HG02973 (cell line): ENCODE data around the gene IQCK.

ENCODE experiments used
- ATAC-seq: cut with Tn5 transposase; IDR thresholded peaks from one replicate; pipeline ENCODE4 v1.9.1; 2021; ENCODE audit warnings: moderate library complexity; ENCODE audit not compliant: unreplicated experiment

IQCK gene

GRCh38 chr16:19879241-19879792 is 161.2 kb downstream of the IQCK start:
- no peak for ATAC-seq

DNA sequence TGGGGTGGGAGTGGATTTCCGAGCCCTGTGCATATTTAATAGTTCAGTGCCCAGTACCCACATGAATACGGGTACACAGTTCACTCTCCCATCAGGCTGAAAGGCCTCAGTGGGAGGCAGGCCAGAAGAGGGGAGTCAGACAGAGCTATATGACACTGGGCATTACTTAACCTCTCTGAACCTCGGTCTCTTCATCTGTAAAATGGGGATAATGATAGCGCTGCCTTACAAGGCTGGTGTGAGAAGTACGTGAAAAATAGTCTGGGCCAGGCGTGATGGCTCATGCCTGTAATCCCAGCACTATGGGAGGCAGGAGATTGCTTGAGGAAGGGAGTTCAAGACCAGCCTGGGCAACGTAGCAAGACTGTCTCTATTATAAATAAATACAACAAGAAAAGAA is 163.0 kb downstream of the IQCK start:
- ATAC-seq = no peak

- no peak for ATAC-seq
These were observed 163.7 kb downstream of the IQCK start for GRCh38 chr16:19881783-19882182.

DNA sequence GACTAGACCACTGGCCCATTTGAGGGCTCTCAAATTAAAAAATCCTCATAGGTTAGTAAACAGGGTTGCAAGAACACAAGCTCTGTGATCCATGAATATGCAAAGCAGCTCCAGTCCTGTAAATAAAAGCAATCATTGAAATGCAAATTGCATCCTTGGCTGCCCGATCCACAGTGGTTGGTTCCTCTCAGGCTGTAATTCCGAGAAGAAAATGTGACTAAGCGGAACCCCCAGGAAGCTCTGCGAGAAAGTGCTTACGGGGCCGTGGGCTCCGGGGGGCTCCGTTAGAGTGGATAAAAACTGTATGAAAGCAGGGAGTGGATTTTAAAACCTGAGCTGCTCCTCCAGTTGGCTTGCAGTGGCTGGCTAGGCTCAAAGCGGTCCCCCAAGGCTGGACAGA is 164.1 kb downstream of the IQCK start:
- no peak for ATAC-seq

GRCh38 chr16:19882646-19883045 is 164.6 kb downstream of the IQCK start:
- no peak for ATAC-seq

DNA sequence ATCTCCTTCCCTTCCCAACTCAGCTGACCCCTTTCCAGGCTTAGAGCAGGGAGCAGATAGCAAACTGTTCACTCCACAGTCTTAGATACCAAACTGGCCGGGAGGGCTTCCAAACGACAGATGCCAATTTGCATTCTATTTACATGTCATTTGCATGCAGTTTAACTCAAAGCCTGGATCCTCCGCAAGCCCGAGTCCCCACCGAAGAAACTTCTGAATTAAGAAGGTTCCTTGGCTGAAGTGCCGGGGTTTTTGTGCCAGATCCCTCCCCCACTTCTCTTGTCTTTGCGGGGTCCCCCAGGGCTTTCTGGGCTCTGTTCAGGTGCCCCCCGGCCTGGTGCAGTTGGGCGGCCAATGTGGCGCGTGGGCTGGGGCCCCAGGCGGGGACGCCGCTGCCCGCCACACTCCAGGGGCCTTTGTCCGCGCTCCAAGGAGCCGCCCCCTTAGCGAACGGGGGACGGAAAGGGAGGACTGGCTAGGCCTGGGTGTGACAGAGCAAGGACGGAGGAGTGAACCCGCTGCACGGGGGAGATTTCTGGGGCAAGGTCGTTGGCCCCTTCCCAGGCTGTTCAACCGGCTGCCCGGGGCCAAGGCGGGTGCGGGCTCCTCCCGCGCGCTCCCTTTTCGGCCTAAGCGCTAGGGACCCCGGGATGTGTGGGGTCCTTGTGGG is 165.4 kb downstream of the IQCK start:
- ATAC-seq = no peak

- no peak for ATAC-seq
These were observed 166.0 kb downstream of the IQCK start for GRCh38 chr16:19883966-19884485.

- ATAC-seq = no peak
These were observed 166.8 kb downstream of the IQCK start, which contains the start of gene GPRC5B for GRCh38 chr16:19884611-19885450. Gene GPRC5B (minus strand): TSS chr16:19884848. CDS start chr16:19872845, 12,003 bp downstream.

DNA sequence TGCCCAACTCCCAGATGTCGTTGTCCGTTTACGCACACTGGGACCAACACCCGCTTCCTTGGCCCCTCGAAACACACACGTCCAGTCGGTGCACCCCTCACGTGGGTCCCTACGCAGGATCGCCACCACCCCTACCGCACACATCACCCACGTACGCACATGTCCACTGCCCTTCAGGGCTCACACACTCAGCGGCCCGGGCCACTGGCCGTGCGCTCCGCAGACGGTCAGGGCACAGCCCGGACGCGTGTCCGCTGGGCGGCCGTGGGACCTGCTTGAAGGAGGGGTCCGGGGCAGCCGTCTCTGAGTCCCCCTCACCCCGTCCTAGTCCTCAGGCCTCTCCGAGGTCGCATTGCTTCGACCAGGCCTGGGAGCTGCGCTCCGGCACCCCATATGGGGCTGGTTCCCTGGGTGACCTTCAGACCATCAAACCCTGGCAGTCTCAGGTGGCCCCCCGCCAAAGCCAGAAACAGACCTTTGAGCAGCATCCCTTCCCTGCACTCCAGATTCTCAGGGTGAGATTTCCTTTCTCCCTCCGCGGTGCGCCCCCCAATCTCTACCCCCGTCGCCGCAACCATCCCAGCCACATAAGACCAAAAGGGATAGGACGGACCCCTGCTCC is 167.5 kb downstream of the IQCK start:
- no peak for ATAC-seq

DNA sequence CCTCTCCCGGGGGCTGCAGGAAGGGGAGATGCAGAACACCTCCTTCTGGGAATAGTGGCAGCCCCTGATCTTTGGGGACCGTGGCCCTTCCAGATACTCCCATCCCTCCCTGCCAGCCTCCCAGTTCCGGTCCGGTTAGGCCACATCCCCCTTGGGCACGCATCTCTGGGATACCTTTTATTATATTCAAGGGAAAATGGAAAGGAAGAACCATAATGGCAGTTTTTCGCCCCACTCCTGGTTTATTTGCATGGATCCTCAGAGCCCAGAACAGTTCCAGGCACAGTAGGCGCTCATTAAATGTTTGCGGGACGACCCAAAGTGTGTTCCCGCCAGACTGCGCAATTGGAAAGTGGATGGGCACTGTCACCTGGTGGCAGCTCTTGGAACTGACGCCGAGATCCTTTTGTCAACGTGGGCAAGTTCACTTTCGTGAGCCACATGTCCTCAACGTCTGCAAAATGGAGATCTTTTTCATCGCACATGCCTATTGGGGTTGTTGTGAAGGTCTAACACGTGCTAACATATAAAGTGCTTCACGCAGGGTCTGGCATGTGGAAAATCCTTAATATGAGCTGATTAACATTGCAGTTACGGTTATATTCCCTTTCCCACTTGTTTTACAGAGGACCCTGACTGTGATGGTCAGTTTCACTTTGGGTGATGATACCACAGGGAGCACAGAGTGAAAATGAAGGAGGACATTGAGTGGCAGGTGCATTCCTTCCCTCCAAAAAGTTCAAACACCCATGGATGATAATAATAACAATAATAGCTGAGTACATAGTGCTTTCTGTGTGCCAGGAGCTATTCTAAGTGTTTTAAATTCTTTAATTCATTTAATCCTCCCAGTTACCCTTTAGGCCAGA is 168.2 kb downstream of the IQCK start:
- peak; percentile 68 for ATAC-seq

GRCh38 chr16:19888834-19889233 is 170.8 kb downstream of the IQCK start:
- ATAC-seq = no peak

DNA sequence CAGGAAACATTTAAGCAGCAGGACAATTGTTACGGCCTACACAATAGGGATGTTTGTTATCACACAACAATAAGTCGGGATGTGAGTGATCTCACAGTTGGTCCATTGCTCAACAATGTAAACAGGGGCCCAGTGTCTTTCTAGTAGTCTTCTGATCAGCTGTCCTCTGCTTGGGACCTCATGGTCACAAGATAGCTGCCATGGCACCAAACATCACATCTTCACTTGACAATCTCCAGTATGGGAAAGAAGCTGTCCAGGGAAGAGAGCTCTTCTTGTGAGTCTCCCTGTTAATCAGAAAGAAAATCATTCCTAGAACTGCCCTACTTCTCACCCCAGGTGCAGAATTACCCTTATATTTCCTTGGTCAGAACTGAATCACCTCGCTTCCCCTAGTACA is 172.8 kb downstream of the IQCK start:
- no peak for ATAC-seq

DNA sequence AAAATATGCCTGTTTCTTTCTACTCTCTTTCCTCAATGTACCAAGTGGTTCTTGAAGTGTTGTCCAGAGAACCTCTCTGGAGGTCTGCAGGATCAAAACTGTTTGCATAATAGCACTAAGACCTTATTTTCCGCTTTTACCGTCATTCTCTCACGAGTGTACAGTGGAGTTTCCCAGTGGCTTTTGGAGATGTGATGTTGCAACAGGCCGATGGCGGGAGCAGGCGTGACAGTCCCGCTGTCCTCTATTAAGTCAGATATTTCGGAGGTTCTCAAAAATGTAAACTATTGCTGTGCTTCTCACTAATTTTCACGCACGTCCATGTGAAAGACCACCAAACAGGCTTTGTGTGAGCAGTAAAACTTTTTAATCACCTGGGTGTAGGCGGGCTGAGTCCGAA is 174.8 kb downstream of the IQCK start:
- no peak for ATAC-seq

GRCh38 chr16:19894586-19894985 is 176.5 kb downstream of the IQCK start:
- ATAC-seq = no peak

- ATAC-seq = no peak
These were observed 178.9 kb downstream of the IQCK start for GRCh38 chr16:19896951-19897350.

GRCh38 chr16:19898166-19898565 is 180.1 kb downstream of the IQCK start:
- ATAC-seq = no peak

DNA sequence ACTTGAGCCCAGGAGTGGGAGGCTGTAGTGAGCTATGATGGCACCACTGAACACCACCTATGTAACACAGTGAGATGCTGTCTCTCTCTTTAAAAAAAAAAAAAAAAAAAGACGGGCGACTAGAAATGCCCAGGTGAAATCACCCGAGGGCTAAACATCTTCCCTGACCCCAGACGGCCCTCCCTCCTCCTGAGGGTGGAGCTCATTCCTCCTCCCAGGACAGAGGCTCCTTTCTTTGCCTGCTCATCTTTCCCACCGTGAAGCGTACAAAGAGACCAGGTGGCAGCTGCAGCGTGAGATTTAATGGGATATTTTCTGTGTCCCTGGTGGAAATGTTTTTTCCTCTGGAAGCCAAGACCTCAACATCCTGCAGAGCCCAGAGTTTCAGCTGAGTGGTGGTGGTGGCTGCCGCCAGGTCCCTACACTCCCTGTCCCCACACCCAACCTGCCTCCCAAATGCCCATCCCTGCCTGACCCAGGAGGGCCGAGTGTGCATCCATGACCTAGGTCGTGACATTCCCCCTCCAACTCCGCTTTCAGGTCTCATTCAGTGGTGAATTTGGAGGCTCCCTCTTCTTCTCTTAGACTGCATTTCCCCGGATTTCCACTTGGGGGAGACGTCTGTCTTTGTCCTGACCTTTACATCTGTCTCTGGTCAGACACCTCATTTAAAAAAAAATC is 181.0 kb downstream of the IQCK start:
- ATAC-seq = no peak

GRCh38 chr16:19899605-19899955 is 181.5 kb downstream of the IQCK start:
- no peak for ATAC-seq

GRCh38 chr16:19901164-19901563 is 183.1 kb downstream of the IQCK start:
- ATAC-seq = no peak
